HCEC 1CT (cell line): ENCODE results near the gene BGLAP.

ENCODE experiments used
- DNase-seq: peaks from one replicate; pipeline ENCODE4 v3.0.0-alpha.2; 2017

Gene BGLAP

DNA sequence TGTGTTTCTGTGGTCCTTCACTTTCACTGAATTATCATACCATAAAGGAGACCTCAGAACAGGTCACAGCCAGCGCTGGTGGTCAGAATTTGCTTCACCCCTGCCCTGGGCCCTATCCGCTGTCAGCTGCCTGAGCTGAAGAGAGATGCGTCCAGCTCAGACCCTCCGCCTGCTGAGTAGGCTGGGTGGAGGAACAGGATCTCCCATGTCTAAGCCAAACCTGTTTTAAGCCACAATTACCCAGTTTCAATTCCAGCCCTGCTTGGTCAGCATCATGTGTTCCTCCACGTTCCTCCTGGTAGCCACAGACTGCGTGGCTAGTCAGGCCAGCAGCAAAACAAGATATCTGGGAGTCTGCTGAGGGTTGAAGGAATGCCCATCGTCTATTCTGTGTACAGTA is 13.5 kb upstream of the BGLAP start:
- no peak for DNase-seq

DNA sequence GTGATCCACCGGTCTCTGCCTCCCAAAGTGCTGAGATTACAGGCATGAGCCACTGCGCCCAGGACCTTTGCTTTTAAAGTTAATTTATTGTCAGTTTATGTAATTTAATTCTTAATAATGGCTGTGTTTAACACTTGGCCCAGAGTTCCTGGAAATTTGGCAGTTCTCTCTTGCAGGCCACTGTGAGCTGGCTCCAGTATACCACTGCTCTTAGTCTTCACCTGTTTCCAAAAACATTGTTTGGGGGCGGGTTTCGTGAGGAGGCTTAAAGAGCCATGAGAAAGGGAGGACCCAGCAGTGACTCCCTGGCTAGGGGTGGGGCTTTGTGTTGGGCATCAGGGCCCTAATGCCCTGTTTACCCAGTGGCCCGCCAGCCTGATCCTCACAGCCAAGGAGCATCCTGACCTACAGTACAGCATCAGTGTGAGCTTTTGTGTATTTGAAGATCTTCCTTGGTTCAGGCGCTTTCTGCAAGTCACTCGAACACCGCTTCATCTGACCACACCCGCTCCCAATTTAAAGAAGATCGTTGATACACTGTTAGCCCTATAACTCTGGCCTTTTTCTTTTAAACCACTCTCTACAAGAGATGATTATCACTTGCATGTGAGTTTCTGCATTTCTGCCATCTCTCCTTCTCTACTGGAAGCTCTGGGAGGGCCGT is 12.0 kb upstream of the BGLAP start:
- no peak for DNase-seq

DNA sequence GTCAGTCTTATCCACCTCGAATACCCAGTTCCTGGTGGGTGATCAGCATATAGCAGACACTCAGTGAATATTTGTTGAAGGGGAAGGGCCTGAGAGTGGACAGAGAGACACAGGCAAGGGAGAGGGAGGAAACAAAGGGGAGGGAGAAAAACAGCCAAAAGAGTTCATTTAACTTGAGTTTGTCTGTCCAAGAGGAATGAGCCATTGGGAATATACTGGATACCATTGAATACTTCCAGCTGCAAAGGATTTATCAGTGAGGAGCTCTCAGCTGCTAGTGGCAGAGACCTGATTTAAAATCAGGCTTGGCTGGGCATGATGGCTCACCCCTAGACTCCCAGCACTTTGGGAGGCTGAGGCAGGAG is 11.5 kb upstream of the BGLAP start:
- DNase-seq, result no peak

DNA sequence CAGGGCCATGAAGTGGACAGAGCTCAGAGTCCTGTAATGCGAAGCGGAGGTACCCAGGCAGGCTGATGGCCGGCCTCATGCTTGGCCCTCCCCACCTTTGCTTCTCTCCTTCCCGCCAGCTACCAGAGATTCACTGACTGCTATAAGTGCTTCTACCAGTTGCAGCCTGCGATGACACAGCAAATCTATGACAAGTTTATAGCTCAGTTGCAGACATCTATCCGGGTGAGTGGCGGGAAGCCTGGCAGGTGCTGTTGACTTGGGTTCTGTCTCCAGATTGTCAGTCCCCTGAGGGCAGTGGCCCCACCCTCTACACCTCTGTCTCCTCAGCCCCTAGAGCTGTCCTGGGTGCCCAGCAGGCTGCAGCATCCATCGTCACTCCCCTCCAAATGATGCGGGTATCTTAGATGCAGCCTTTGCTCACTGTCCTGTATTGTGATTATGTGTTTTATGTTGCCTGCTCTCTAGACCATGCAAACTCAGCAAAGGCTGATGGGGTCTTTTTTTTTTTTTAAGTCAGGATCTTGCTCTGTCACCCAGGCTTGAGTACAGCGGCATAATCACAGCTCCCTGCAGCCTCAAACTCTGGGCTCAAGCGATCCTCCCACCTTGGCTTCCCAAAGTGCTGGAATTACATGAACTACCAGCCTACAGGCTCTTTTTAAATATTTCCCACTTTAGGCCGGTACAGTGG is 9.6 kb upstream of the BGLAP start:
- DNase-seq, result no peak

DNA sequence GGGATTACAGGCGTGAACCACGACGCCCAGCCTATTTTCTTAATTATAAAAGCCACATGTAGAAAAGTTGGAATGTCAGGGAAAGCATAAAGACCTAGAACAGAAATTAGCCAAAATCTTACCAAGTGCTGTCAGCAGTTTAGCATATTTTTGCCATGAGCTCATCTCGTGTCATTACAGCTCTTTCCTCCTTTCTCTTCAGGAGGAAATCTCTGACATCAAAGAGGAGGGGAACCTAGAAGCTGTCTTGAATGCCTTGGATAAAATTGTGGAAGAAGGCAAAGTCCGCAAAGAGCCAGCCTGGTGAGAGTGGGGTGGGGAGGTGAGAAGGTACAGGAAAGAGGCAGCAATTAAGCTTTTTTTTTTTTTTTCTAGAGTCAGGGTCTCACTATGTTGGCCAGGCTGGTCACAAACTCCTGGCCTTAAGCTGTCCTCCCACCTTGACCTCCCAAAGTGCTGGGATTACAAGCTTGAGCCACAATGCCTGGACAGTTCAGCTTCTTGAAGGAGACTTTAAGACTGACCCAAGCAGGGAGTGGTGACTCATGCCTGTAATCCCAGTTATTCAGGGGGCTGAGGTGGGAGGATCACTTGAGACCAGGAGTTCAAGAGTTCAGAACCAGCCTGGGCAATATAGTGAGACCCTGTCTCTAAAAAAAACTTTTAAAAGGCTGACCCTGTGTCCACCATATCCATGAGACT is 8.4 kb upstream of the BGLAP start:
- DNase-seq, result peak; percentile 73

DNA sequence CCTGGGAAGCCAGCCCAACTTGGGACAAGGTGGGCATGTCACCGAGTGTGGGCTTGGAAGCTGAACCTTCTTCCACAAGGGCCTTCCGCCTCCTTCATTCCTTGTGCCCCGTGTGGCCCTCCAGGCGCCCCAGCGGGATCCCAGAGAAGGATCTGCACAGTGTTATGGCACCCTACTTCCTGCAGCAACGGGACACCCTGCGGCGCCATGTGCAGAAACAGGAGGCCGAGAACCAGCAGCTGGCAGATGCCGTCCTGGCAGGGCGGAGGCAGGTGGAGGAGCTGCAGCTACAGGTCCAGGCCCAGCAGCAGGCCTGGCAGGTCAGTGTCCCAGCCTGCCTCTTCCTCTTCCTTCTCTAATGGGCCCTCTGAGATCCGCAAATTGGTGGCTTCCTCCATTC is 5.8 kb upstream of the BGLAP start:
- no peak for DNase-seq

DNA sequence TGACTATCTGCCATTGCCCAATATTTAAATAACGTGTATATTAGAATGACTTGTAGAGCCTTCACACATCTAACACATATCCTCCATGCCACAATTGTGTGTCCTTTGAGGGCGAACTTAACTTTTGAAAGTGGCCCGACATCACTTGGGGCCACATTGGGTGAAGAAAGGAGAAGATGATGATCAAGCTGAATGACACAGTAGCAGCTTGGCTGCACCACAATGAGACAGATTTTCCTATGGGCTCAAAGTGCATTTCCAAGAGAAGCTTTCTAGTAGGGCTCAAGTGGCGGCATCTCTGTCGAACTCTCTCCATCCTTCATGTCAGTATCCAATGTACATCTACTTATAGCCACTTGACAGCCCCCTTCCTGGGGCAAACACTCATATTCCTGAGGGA is 3.7 kb upstream of the BGLAP start:
- no peak for DNase-seq

DNA sequence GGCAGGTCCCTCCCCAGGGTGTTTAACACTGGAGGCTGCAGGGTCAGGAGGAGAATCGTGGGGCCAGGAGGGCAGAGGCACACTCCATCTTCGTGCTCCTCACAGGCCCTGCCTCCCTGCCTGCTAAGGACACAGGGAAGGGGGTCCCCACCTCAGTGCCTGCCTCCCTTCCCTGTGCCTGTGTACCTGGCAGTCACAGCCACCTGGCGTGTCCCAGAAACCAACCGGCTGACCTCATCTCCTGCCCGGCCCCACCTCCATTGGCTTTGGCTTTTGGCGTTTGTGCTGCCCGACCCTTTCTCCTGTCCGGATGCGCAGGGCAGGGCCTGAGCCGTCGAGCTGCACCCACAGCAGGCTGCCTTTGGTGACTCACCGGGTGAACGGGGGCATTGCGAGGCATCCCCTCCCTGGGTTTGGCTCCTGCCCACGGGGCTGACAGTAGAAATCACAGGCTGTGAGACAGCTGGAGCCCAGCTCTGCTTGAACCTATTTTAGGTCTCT is 623 bp upstream of the BGLAP start:
- DNase-seq, result peak; percentile 20

DNA sequence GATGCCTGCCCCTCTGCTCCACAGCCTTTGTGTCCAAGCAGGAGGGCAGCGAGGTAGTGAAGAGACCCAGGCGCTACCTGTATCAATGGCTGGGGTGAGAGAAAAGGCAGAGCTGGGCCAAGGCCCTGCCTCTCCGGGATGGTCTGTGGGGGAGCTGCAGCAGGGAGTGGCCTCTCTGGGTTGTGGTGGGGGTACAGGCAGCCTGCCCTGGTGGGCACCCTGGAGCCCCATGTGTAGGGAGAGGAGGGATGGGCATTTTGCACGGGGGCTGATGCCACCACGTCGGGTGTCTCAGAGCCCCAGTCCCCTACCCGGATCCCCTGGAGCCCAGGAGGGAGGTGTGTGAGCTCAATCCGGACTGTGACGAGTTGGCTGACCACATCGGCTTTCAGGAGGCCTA is 754 bp downstream of the BGLAP start:
- no peak for DNase-seq

DNA sequence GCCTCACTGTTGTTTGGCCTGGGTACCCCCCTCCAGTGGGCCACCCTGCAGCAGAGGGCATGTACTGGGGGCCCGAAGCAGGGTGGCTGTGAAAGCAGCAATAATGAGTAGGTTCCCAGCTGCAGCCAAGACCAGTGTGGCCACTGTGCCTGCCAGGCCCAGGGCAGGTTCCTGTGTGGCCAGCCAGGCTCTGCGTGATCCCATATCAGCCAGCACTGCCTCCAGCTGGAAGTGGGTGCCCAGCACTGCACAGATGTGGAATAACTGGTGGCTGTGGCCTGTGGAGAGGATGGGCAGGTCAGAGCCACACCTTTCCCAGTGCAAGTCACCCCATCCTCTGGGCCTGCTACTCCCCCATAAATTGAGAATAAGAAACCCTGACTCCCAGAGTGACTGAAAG is 2.1 kb downstream of the BGLAP start:
- no peak for DNase-seq

DNA sequence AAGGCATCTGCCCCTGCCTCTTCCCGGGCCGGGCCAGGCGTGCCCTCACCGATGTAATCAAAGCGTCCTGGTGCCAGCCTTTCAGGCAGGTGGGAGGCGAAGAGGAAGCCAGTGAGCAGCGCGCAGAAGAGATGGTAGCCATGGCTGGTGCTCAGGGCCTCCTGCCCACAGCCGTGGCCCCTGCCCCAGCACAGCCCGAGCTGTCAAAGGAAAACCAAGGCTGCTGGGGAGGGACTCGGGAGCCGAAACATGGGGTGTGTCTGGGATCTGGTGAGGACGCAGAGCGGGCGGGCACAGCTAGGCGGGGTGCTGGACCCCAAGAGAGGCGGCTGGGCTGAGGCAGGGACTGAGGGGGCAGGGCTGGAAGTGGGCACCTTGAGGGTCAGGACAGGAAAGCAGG is 2.7 kb downstream of the BGLAP start:
- no peak for DNase-seq

DNA sequence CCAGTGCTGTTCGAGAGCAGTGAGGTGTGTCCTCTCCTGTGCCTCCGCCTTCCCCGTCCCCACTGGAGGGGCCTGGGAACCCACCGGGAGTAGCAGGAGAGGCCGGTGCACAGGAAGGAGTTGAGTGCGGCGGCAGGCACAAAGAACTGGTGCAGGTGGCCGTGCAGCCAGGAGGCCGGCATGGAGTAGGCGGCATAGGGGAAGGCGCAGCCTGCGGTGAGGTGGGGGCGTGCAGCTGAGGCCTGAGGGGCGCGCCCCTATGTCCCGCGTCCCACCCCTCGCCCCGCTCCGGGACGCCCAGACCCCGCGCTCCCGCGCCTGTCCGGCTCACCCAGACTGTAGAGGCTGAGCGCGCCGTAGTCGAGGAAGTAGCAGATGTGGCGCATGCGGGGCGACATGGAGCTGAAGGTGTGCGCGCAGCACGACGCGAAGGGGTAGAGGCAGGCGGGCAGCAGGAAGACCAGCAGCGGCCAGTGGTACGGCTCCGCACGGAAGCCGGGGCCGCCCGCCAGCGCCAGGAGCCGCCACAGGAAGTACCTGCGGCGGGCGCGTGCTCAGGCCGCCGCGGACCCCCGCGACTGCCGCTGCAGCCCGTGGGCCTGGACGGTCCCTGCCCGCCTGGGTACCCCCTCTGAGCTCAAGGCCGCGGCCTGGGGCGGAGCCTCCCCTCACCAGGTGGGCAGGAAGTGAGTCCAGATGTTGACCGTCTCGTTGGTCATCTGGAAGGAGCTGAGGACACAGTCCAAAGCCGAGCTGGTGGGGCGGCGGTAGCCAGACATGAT is 3.7 kb downstream of the BGLAP start:
- no peak for DNase-seq

DNA sequence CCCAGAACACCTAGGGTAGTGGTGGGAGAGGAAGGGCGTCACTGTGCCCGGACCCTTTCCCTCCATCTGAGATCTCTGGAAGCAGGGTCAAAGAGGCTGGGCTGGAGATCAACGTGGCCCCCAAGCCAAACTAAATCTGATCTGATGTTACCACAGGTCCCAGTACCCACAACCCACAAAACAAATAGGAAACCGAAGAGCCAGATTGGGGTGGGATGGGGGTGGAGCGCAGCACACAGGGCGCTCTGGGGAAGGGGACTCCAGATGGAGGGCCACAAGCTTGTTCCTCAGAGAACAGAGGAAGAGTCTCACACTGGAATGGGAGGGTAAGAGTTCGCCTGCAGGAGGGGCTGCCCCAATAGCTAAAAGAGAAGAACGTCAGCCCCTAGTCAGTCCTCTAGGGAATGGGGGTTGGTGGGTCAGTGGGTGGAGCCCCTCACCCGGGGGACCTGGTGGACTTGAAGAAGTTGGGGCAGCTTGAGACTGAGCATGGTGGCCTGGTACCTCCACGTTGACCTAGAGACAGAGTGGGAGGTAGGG is 4.3 kb downstream of the BGLAP start:
- DNase-seq, result no peak

DNA sequence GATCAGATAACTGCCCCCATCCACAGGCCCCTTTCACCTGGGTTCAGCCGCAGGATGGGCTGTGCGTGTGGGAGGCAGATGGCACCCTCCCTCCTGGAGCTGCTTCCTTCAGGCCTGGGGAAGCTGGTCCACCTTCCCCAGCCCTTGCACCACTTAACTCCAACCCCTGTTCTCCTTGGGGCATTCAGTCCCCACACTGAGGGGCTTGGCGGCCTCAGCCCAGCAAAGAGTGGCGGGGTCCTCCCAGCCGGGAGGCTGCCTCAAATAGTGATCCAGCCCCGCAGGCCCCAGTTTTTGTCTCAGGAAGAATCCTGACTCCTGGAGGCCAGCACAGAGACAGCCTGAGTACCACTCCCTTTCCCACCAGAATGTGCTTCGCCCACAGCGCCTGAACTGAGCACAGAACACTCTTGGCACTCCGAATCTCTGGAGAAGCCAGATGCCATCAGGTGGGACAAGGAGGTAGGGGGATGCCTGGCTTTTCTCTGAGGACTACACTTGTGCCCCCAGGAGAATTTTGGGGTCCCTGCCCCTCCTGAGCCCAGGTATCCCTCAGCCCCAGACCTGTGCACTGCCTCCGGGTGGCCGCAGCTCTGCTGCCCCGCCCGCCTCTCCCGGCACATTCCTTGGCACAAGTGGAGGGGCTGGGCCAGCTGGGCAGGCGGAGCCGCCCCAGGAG is 4.9 kb downstream of the BGLAP start:
- no peak for DNase-seq

DNA sequence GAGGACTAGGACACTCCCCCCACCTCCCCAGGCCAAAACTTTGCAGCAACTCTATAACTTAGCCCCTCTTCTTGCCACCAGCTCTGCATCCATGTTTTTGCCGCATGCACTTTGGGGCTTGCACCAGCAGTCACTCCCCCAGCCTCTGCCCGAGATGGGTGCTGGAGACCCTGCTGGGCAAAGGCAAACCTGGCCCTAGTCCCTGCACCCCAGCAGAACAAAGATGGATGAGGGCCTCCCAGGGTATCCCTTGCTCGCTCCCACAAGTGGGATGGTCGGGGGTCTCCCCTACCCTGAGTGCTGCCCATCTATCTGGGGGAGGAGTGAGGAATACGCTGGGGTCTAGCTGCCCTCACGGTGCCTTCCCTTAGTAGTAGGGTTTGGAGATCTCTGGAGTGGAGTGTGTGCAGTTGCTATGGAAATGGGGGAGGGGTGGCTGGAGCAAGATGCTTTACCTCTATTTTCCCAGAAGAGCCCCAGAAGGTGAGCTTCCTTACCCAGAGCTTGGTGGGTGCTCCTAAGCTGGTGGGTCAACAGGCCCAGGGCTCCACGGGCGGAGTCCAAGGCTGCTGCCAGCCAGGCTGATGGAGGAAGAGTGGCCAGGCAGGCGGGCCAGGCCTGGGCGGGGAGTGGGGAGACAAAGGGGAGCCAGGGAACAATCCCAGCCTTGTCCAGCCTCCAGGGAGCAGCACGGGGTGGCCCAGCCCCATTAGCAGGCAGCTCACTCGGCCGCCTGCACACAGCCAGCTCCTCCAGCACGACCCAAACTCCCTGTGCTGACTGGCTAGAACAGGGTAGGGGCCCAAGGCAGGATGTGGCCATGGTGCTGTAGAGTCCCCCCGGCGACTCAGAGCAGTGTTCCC is 5.7 kb downstream of the BGLAP start, which contains the start of gene PAQR6:
Gene PAQR6, minus strand, starts transcription at position 597 of the 863 bp plus-strand sequence. CDS start 1,325 bp downstream, outside the sequence.
- DNase-seq, result no peak

DNA sequence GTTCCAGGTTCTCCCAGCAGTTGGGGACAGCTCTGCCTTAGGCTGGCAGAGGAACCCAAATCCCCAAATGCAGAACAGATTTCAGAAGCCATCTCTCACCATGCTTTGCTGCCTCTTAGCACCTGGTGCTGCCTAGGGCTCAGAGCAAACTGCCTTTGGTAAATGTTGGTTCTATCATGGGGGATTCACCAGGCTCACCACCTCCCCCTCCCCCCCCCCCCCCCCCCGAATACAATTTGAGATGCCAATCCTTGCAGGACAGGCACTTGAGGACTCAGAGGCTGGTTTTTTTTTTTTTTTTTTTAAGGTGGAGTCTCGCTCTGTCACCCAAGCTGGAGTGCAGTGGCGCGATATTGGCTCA is 6.3 kb downstream of the BGLAP start:
- no peak for DNase-seq

DNA sequence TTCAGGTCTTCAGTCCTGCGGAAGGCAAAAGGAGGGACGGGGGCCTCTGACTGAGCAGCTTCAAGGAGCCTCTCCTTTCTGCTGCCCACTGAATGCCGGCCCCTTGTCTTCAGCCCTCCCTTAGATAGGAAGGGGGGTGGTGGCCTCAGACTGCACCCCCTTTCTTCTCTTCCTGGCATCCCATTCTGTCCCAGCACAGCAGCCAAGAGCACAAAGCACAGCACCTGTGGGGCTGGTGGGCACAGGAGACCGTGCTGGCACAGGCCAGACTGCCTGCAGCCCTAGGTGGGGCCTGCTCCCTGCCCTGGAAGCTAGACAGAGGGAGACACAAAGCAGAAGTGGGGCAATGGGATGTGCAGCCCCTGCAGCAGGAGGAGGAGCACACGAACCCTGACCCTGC is 7.6 kb downstream of the BGLAP start:
- DNase-seq, result no peak

DNA sequence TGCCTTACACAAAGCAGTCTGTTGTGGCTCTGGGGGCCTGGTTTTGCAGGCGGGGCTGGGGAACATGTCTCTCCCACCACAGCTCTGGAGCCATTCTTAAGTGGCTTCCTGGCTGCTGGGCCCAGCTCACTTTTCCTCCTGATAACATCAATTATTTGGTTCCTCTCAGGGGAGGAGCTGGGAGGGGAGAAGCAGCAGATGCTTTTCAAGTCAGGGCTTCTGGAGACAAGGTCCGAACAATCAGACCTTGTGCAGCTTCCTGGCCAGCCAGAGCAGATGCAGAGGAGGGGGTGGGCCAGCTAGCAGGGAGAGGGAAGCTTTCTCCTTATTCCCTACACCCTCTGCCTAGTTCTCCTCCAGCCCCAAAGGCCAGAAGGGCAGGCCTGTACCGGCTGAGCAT is 9.5 kb downstream of the BGLAP start:
- no peak for DNase-seq

DNA sequence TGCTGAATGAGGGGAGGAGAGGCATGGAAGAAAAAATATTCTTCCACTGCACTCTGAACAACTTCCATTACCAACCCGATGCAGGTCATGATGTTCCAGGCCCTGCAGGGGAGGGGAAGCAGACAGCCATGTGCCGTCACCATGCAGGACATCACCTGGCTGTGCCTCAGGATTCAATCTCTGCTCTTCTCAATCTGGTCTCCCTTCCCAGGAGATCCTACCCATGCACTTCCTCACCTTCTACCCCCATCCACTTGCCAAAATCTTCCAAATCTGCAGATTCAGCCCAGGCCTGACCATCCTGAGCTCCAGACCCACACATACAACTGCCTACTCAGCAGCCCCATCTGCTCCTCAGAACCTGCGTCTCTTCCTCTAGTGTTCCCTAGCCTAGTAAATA is 11.7 kb downstream of the BGLAP start:
- no peak for DNase-seq

DNA sequence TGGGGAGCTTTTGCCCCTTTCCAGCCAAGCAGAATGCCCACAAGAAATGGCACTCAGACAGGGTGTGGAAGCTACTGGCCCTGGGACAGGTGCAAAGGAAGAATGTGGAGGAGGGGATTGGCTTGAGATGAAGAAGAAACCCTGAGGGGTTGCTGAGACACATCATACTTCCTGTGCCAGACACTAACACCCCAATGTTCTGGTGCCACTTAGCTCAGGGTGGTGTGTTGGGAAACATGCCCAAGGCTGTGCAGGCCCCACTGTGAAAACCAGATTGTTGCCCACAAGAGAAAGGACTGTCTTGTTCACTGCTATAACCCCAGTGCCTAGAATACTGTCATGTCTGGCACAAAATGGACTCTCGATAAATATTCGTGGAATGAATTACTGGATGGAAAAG is 15.7 kb downstream of the BGLAP start:
- DNase-seq, result no peak

DNA sequence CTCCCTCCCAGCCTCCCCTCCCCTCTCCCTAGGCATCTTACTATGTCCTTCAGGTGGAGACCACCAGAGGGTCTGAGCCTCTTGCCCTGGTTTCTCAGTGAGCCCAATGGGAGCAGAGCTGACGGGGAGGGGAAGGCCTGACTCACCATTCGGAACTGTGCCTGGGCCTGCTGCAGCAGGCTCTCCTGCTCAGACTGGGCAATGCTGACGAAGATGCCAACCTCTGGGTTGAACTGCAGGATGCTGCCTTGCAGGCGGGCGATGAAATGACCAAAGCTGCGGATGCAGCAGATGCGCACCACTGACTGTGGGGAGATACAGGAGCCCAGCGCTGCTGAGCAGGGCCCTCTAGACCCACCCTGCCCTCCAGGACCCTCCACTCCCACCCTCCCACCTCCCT is 16.9 kb downstream of the BGLAP start:
- no peak for DNase-seq

DNA sequence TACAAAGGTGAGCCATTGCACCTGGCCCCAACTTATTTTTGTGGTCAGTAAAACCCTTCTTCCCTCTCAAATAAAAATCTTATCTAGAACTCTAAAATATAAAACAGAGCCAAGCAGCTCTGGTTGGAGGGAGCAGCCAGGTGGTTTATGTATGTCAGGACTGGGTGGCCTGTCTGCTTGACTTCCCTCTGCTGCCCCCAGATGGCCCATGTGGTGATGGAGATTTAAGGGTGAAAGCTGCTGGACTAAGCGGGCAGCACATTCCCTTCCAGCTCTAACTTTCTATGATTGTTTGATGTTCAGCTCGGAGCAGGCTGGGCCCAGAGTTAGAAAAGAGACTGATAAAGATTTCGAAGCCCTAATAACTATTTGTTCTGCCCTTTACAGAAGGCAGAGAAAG is 17.8 kb downstream of the BGLAP start:
- peak; percentile 20 for DNase-seq
